ENCODE results near the gene KRTAP10-2.

DNA sequence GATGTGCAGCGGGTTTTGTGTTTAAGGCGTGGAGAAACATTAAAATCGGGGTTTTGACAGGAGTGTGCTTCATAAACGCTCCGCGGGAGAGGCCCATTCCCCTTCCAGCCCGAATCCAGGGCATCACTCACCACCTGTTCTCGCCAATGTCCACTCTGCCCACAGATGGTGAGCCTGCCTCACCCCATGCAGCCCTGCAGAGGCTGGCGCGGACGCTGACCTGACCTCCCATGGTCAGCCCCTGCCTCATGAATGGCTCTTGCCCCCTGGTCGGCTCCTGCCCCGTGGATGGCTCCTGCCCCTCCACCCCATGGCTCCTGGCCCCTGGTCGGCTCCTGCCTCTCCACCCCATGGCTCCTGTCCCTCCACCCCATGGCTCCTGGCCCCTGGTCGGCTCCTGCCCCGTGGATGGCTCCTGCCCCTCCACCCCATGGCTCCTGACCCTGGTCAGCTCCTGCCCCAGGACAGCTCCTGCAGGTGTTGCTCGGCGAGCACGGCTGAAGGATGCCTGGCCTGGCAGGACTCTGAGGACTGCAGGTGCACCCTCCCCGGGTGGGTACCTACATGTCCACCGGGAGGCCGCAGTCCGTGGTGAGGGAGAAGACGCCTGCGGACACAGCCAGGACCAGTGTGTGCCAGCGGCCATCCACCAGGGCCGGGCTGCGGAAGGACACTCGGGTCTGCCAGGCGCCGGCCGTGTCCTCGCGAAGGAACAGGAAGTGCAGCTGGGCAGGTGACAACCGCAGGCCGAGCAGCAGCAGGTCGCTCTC lies 18.0 kb downstream of the KRTAP10-2 start:
- TF ChIP-seq NFIC (IDR thresholded peaks at IDR 0.05) (no peak), TAF1 (IDR thresholded peaks at IDR 0.05; ENCODE audit: low read depth) (no peak), EP300 (IDR thresholded peaks at IDR 0.05; ENCODE audit: borderline replicate concordance) (no peak), RAD21 (IDR thresholded peaks at IDR 0.05; ENCODE audit: low read depth) (no peak), YY1 (IDR thresholded peaks at IDR 0.05; ENCODE audit: low read depth) (no peak), EGR1 (IDR thresholded peaks at IDR 0.05) (no peak), CREB1 (IDR thresholded peaks at IDR 0.05; ENCODE audit: low read depth) (no peak), TCF12 (IDR thresholded peaks at IDR 0.05; ENCODE audit: low read depth) (no peak), TEAD4 (IDR thresholded peaks at IDR 0.05) (no peak), ZBTB7A (IDR thresholded peaks at IDR 0.05; ENCODE audit: low read depth) (no peak), CEBPB (IDR thresholded peaks at IDR 0.05) (no peak)
- TF ChIP-seq, protein P1, sequence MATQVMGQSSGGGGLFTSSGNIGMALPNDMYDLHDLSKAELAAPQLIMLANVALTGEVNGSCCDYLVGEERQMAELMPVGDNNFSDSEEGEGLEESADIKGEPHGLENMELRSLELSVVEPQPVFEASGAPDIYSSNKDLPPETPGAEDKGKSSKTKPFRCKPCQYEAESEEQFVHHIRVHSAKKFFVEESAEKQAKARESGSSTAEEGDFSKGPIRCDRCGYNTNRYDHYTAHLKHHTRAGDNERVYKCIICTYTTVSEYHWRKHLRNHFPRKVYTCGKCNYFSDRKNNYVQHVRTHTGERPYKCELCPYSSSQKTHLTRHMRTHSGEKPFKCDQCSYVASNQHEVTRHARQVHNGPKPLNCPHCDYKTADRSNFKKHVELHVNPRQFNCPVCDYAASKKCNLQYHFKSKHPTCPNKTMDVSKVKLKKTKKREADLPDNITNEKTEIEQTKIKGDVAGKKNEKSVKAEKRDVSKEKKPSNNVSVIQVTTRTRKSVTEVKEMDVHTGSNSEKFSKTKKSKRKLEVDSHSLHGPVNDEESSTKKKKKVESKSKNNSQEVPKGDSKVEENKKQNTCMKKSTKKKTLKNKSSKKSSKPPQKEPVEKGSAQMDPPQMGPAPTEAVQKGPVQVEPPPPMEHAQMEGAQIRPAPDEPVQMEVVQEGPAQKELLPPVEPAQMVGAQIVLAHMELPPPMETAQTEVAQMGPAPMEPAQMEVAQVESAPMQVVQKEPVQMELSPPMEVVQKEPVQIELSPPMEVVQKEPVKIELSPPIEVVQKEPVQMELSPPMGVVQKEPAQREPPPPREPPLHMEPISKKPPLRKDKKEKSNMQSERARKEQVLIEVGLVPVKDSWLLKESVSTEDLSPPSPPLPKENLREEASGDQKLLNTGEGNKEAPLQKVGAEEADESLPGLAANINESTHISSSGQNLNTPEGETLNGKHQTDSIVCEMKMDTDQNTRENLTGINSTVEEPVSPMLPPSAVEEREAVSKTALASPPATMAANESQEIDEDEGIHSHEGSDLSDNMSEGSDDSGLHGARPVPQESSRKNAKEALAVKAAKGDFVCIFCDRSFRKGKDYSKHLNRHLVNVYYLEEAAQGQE (IDR thresholded peaks at IDR 0.05; ENCODE audit: low read depth), result no peak
- TF ChIP-seq, protein P2, sequence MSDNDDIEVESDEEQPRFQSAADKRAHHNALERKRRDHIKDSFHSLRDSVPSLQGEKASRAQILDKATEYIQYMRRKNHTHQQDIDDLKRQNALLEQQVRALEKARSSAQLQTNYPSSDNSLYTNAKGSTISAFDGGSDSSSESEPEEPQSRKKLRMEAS (IDR thresholded peaks at IDR 0.05), result no peak
- TF ChIP-seq, protein P3, sequence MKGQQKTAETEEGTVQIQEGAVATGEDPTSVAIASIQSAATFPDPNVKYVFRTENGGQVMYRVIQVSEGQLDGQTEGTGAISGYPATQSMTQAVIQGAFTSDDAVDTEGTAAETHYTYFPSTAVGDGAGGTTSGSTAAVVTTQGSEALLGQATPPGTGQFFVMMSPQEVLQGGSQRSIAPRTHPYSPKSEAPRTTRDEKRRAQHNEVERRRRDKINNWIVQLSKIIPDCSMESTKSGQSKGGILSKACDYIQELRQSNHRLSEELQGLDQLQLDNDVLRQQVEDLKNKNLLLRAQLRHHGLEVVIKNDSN (IDR thresholded peaks at IDR 0.05), result no peak

Data from Ishikawa (cell line).